ENCODE results near the gene DGKD.

GRCh38 chr2:233341296-233341695, 13.0 kb upstream of the DGKD start:
- TF ChIP-seq POLR2A (IDR thresholded peaks at IDR 0.05): no peak
- TF ChIP-seq EP300 (IDR thresholded peaks at IDR 0.05): no peak

Measured in gastroesophageal sphincter (tissue), 2 donors.